GM12878 (cell line): Measurements from ENCODE around the gene MXRA8. TPM values are rescaled to one million over a fixed set of nuclear protein-coding genes. Genes with fewer than 3 reads are reported as not detected.

ENCODE experiments used
- ATAC-seq: fragments of 200-7000 bp; cut with Tn5 transposase; 3 replicates; pipeline ENCODE4 v1.9.1; 2020; ENCODE audit warnings: mild to moderate bottlenecking, moderate library complexity
- BruUV-seq: library from RNA; stranded (reverse); fragments of 400-500 nt; replicated peaks from 2 replicates; lab custom pipeline; 2021; lab: Mats Ljungman, UMichigan
- CTCF ChIA-PET: fragments of 300-600 bp; sonication (Branson Sonifier 250); formaldehyde crosslinking; extraction: SDS; loops from one replicate; lab custom pipeline; 2021; ENCODE audit warnings: inconsistent platforms; lab: Yijun Ruan, JAX
- POLR2A ChIA-PET: fragments of 350-600 bp; formaldehyde crosslinking; extraction: SDS; loops from one replicate; lab custom pipeline; 2021; ENCODE audit warnings: inconsistent platforms; lab: Charles Lee
- RAD21 ChIA-PET: fragments of 300-600 bp; sonication (Branson Sonifier 250); formaldehyde crosslinking; loops from one replicate; lab custom pipeline; 2023; ENCODE audit warnings: antibody characterized with exemption; ENCODE audit not compliant: unreplicated experiment; lab: Charles Lee
- SMC1A ChIA-PET: fragments of 300-600 bp; sonication (Branson Sonifier 250); formaldehyde crosslinking; loops from one replicate; lab custom pipeline; 2023; ENCODE audit not compliant: unreplicated experiment, uncharacterized antibody; lab: Charles Lee
- DNase-seq: peaks from one replicate; pipeline ENCODE4 v3.0.0-alpha.2; 2011; ENCODE audit warnings: low read depth, low spot score
- FAIRE-seq: peaks from 3 replicates; lab custom pipeline; 2011; peaks lifted over from hg19 to GRCh38; lab: Jason Lieb, UNC
- H2AFZ ChIP-seq: 2 replicates; pipeline ENCODE4 v1.6.0; 2011; ENCODE audit warnings: low read depth, low read length, control low read depth; ENCODE audit not compliant: control insufficient read depth
- H3K27ac ChIP-seq: 2 replicates; pipeline ENCODE4 v1.5.1; 2011; ENCODE audit warnings: control low read depth; ENCODE audit not compliant: control insufficient read depth, insufficient read depth
- H3K27me3 ChIP-seq, 2 experiments: replicated peaks in 1 of 2; 2 replicates each; pipeline versions ENCODE4 v1.6.0 to v1.6.1; 2011; ENCODE audit warnings: low read length in 1 of 2; ENCODE audit not compliant: control insufficient read depth in 2 of 2, insufficient read depth in 2 of 2
- H3K36me3 ChIP-seq, 2 experiments: 2 replicates each; pipeline ENCODE4 v1.5.1; 2011; ENCODE audit warnings: low read length in 1 of 2; ENCODE audit not compliant: control insufficient read depth in 2 of 2, insufficient read depth in 2 of 2
- H3K4me1 ChIP-seq: 2 replicates; pipeline ENCODE4 v1.6.1; 2011; ENCODE audit warnings: mild to moderate bottlenecking, low read length, moderate library complexity, mixed read lengths; ENCODE audit not compliant: control insufficient read depth, insufficient read depth
- H3K4me2 ChIP-seq: 2 replicates; pipeline ENCODE4 v1.6.0; 2011; ENCODE audit warnings: control low read depth; ENCODE audit not compliant: control insufficient read depth, insufficient read depth
- H3K4me3 ChIP-seq: fragments of 200-600 bp; sonication (generic); 2 replicates; pipeline ENCODE4 v1.5.1; 2016
- H3K79me2 ChIP-seq: 2 replicates; pipeline ENCODE4 v1.6.0; 2011; ENCODE audit warnings: low read length; ENCODE audit not compliant: control insufficient read depth, insufficient read depth
- H3K9ac ChIP-seq: 2 replicates; pipeline ENCODE4 v1.8.0; 2011; ENCODE audit warnings: low read length, control low read depth, mixed read lengths; ENCODE audit not compliant: control insufficient read depth, insufficient read depth
- H3K9me3 ChIP-seq: replicated peaks from 3 replicates; pipeline ENCODE4 v1.5.1; 2011; ENCODE audit warnings: mild to moderate bottlenecking, low read length; ENCODE audit not compliant: control insufficient read depth, insufficient read depth
- H4K20me1 ChIP-seq: 2 replicates; pipeline ENCODE4 v1.6.0; 2011; ENCODE audit not compliant: control insufficient read depth, insufficient read depth
- ATF2 ChIP-seq: IDR thresholded peaks from 2 replicates; pipeline ENCODE4 v1.6.1; 2012; ENCODE audit warnings: low read length, inconsistent platforms
- ATF7 ChIP-seq: fragments of 450-650 bp; IDR thresholded peaks from 2 replicates; pipeline ENCODE4 v1.6.1; 2016; ENCODE audit warnings: low read depth, mild to moderate bottlenecking
- CBX3 ChIP-seq: fragments of 200-600 bp; sonication (generic); IDR thresholded peaks from 2 replicates; pipeline ENCODE4 v1.6.1; 2016; ENCODE audit warnings: low read depth, borderline replicate concordance
- CEBPZ ChIP-seq: fragments of 150-350 bp; IDR thresholded peaks from 2 replicates; pipeline ENCODE4 v1.6.1; 2016; ENCODE audit warnings: low read depth, low read length
- EED ChIP-seq: sonication (generic); IDR thresholded peaks from 2 replicates; pipeline ENCODE4 v1.6.1; 2016; ENCODE audit warnings: antibody characterized with exemption, low read depth
- EGR1 ChIP-seq, 2 experiments: IDR thresholded peaks; 1 replicate in 1 of 2; 2 replicates in 1 of 2; pipeline ENCODE4 v1.6.1; 2011 to 2012; ENCODE audit warnings: low read depth in 2 of 2, low read length in 2 of 2, borderline replicate concordance in 1 of 2, mild to moderate bottlenecking in 1 of 2, moderate library complexity in 1 of 2
- IKZF2 ChIP-seq, 2 experiments: fragments of 450-650 bp; IDR thresholded peaks; 2 replicates each; pipeline ENCODE4 v1.6.1; 2017; ENCODE audit warnings: mild to moderate bottlenecking in 2 of 2, moderate library complexity in 2 of 2
- IRF5 ChIP-seq: fragments of 450-650 bp; IDR thresholded peaks from 2 replicates; pipeline ENCODE4 v1.6.1; 2017; ENCODE audit warnings: borderline replicate concordance
- MYC ChIP-seq: IDR thresholded peaks from 2 replicates; pipeline ENCODE4 v1.6.1; 2011; ENCODE audit warnings: mild to moderate bottlenecking, low read length, moderate library complexity, inconsistent platforms; ENCODE audit not compliant: insufficient read depth, insufficient replicate concordance, insufficient read length, severe bottlenecking
- NFYA ChIP-seq: IDR thresholded peaks from 2 replicates; pipeline ENCODE4 v1.6.1; 2011; ENCODE audit warnings: low read depth, mild to moderate bottlenecking, low read length, improper control_type of control experiment, borderline replicate concordance
- NR2C1 ChIP-seq: fragments of 450-650 bp; IDR thresholded peaks from 2 replicates; pipeline ENCODE4 v1.6.1; 2017; ENCODE audit warnings: antibody characterized with exemption, mild to moderate bottlenecking, moderate library complexity
- SMARCA5 ChIP-seq: fragments of 450-650 bp; IDR thresholded peaks from 2 replicates; pipeline ENCODE4 v1.6.1; 2017; ENCODE audit warnings: mild to moderate bottlenecking
- TARDBP ChIP-seq: IDR thresholded peaks from 2 replicates; pipeline ENCODE4 v1.6.1; 2016; ENCODE audit warnings: borderline replicate concordance
- TCF12 ChIP-seq: IDR thresholded peaks from 2 replicates; pipeline ENCODE4 v1.6.1; 2011; ENCODE audit warnings: low read depth, mild to moderate bottlenecking, low read length
- ZBTB40 ChIP-seq: fragments of 450-650 bp; IDR thresholded peaks from 2 replicates; pipeline ENCODE4 v1.6.1; 2016; ENCODE audit warnings: mild to moderate bottlenecking, moderate library complexity, borderline replicate concordance
- WGBS: methylation state at CpG from one replicate; pipeline ENCODE4 v1.1.6; 2016; ENCODE audit warnings: low lambda C conversion rate; ENCODE audit not compliant: insufficient replicate concordance, insufficient coverage; ENCODE audit errors: missing lambda C conversion rate; 5-methylcytosine and 5-hydroxymethylcytosine counted together
- in situ Hi-C: fragments of 300-500 bp; cut with MboI; formaldehyde crosslinking; loops from 9 replicates; pipeline ENCODE4 v1.14.3; 2018; ENCODE audit warnings: mixed read lengths
- intact Hi-C: fragments of 100-400 bp; cut with micrococcal nuclease; formaldehyde crosslinking; loops from one replicate; pipeline ENCODE4 v1.14.2; 2022; ENCODE audit not compliant: unreplicated experiment
- polyA plus RNA-seq, 11 experiments: library from polyadenylated mRNA; depleted of rRNA in 4 of 11; unstranded in 6 of 11; stranded (reverse) in 5 of 11; fragments of >200 nt; fragmentation: Nextera tagmentation in 4 of 11; fragmentation: Illumina TruSeq in 1 of 11; extraction: Ambion mirVana in 4 of 11; extraction: Trizol in 1 of 11; gene quantifications; 1 replicate in 1 of 11; 2 replicates in 10 of 11; pipeline versions ENCODE4 v1.2.1 to v1.2.3, GENCODE V29; 2011 to 2016; ENCODE audit warnings: inconsistent platforms in 2 of 11, missing spikeins in 2 of 11, low read depth in 1 of 11
- total RNA-seq, 4 experiments: library from RNA; depleted of rRNA in 3 of 4; stranded (reverse); fragments of >200 nt in 3 of 4; fragmentation: Illumina TruSeq in 1 of 4; extraction: Trizol in 1 of 4; gene quantifications; 2 replicates each; pipeline versions ENCODE4 v1.2.1 to v1.2.3, GENCODE V29; 2013 to 2021

The MXRA8 gene
- total and polyA plus RNA-seq, 10 of the 15 experiments (the other 5 are each of a cell fraction or from before 2014, with no cell fraction given), result 0.11 to 0.54 (median 0.21) TPM; not detected in 6

- BruUV-seq, result no TSS peak
- 99% methylated on average over 6 of the region's 6 CpGs for WGBS
- H3K4me3 ChIP-seq, result no peak overlapping the region
- TF ChIP-seq MYC (no peak), ZBTB40 (no peak), TARDBP (no peak), NR2C1 (no peak), TCF12 (no peak), CEBPZ (no peak), NFYA (no peak), IKZF2 (IDR thresholded peaks at IDR 0.05) (no peak), EED (no peak), EGR1 (IDR thresholded peaks at IDR 0.05; ENCODE audit: borderline replicate concordance in 1 of 2, low read depth in 2 of 2, low read length in 2 of 2) (no peak), IRF5 (no peak), ATF7 (no peak), CBX3 (no peak), ATF2 (no peak), SMARCA5 (no peak)
- intact Hi-C loops (no loop called here), in situ Hi-C loops (no loop called here)
- POLR2A ChIA-PET, result no interaction called here
- DNase-seq, result no peak
- RAD21 ChIA-PET, result no interaction called here
- peaks cover 3 to 33% of the 10 kb centered on the region in 2 experiments; a peak in 3 of 4 replicates for H3K36me3 ChIP-seq
- CTCF ChIA-PET, result no interaction called here
- no peaks in the 10 kb centered on the region; the same call in 1 of the 2 replicates for H4K20me1 ChIP-seq
- H3K4me2 ChIP-seq, result no peak overlapping the region
- no peak overlapping the region for H3K9ac ChIP-seq
- no peak for ATAC-seq
- SMC1A ChIA-PET, result no interaction called here
- H3K27me3 ChIP-seq, result no peaks in the 10 kb centered on the region
- peaks cover 16% of the 10 kb centered on the region for H3K79me2 ChIP-seq
- no peak overlapping the region for H3K27ac ChIP-seq
- H3K4me1 ChIP-seq, result no peaks in the 10 kb centered on the region
- no peak for FAIRE-seq
- H2AFZ ChIP-seq, result no peak overlapping the region
- H3K9me3 ChIP-seq, result no peaks in the 10 kb centered on the region
Observed at GRCh38 chr1:1317420-1317819, 40.9 kb downstream of the MXRA8 start.
